Midbrain (tissue), 1 donor: ENCODE data around the gene CEP250.
A peak's percentile ranks its signal among the peaks of the same experiment; 100 is the strongest.
"Not testable (repeated sequence)": the region's sequence is repeated elsewhere in the genome, so short reads cannot be mapped to it uniquely, and the experiment has no call there.

Source experiments
- DNase-seq: peaks from one replicate; lab custom pipeline; 2025; lab: John Stamatoyannopoulos, UW

Gene CEP250

GRCh38 chr20:35497780-35498189 lies 42.4 kb downstream of the CEP250 start:
- DNase-seq = peak; percentile 77

GRCh38 chr20:35499271-35499670 lies 43.9 kb downstream of the CEP250 start:
- no peak for DNase-seq

DNA sequence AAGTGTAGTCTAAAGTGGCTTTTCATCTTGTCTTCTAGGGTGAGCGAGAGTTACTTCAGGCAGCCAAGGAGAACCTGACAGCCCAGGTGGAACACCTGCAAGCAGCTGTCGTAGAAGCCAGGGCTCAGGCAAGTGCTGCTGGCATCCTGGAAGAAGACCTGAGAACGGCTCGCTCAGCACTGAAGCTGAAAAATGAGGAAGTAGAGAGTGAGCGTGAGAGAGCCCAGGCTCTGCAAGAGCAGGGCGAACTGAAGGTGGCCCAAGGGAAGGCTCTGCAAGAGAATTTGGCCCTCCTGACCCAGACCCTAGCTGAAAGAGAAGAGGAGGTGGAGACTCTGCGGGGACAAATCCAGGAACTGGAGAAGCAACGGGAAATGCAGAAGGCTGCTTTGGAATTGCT lies 47.0 kb downstream of the CEP250 start:
- no peak for DNase-seq

GRCh38 chr20:35503281-35503680 lies 47.9 kb downstream of the CEP250 start:
- no peak for DNase-seq

GRCh38 chr20:35503841-35504561 lies 48.6 kb downstream of the CEP250 start:
- DNase-seq = peak; percentile 5

- no peak for DNase-seq
These were observed 49.4 kb downstream of the CEP250 start for GRCh38 chr20:35504751-35505150.

GRCh38 chr20:35506179-35506578 lies 50.8 kb downstream of the CEP250 start:
- no peak for DNase-seq

- DNase-seq = no peak
These were observed 51.7 kb downstream of the CEP250 start for GRCh38 chr20:35506872-35507638.

- no peak for DNase-seq
These were observed 53.3 kb downstream of the CEP250 start for GRCh38 chr20:35508493-35509218.

- DNase-seq = no peak
These were observed 55.7 kb downstream of the CEP250 start for GRCh38 chr20:35510951-35511735.

GRCh38 chr20:35511814-35512420 lies 56.5 kb downstream of the CEP250 start:
- peak; percentile 25 for DNase-seq

- DNase-seq = no peak
These were observed 59.1 kb downstream of the CEP250 start for GRCh38 chr20:35514371-35514932.

- no peak for DNase-seq
These were observed 59.9 kb downstream of the CEP250 start for GRCh38 chr20:35515341-35515740.

DNA sequence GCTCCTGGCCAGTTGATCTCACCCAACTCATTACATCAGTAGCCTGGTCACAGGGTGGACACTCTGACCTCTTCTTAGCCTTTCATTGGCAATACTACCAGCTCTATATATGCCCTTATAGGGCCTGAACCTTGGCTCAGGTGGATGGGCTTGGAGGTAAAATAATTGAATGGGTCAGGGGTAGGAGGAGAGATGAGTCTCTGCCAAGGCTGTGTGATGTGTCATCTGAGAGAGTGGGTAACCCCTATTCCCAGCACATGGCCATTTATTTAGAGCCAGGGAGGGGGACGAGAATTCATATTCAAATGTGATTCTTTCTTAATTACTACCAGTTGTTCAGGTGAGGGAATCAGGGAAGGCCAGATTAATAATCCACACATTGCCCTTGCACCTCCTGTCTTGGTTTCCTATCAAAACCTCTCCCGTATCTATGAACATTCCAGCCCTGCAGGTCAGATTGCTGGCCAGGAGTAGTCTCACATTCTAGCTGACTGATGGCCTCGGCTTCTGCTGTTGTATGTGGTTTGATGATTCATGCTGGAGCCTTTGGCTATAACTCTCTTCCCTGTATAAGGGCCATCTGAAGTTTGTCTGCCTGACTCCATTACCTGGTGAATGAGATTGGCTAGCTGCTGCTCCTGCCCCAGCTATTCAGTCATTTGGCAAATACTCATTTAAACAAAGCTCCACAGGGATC lies 60.7 kb downstream of the CEP250 start:
- no peak for DNase-seq

DNA sequence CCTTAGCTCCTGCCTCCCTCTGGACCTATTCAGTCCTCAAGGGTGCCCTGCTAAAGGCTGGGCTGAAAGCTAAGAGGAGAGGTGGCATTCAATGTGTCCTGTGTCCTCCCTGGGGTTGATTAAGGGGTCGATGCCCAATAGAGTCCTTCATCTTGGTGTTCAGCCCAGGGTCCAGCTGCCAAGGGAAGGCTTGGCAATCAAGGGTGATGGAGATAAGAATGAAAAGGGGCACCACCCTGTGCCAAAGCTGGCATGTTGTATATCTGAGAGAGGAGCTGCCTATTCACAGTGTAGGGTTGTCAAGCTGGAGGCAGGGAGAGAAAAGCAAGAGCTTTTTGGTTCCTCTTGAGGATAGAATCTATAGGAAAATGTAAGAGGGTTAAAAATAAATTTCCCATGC lies 61.7 kb downstream of the CEP250 start:
- DNase-seq = no peak

GRCh38 chr20:35517767-35518166 lies 62.4 kb downstream of the CEP250 start:
- DNase-seq = not testable (repeated sequence)

GRCh38 chr20:35518955-35519354 lies 63.6 kb downstream of the CEP250 start:
- DNase-seq = no peak

- DNase-seq = no peak
These were observed 68.0 kb downstream of the CEP250 start for GRCh38 chr20:35523298-35523888.

DNA sequence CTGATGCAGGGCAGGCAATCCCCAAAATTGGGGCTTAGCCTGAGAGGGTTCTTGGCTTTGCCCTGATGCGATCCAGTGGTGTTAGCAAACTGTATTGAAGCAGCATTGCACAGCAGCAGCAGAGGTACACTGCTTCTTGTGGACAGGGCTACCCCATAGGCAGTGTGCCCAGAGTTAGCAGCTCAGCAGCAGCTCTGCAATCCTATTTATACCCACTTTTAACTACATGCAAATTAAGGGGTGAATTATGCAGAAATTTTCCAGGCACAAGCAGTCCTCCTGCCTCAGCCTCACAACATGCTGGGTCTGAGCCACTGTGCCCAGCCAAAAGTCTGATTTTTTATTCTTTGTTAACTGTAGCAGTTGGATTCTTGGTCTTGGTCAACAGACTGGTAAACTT lies 70.2 kb downstream of the CEP250 start:
- DNase-seq = no peak

DNA sequence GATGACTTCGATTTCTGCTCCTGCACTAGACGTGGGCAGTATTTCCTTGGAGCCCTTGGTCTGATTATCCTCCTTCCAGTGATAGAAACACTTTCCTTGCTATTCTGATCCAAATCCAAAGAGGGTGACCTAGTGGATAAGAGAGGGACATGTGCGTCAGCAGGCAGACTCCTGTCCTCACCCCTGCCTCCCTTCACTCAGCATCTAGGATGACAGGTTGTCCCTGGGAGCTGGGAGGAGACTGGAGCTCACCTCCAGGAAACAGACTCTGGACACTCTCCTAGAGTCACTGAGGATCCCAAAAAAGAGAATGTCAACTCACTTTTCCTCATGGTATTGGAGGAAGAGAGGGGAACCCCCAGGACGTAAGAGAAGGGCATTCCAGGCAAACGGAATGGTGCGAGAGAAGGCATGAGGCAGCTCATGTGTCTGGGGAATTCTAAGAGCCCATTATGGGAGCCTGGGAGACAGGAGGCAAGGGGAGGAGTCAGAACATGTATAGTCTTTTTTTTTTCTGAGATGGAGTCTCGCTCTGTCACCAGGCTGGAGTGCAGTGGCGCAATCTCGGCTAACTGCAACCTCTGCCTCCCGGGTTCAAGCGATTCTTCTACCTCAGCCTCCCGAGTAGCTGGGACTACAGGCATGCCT lies 71.8 kb downstream of the CEP250 start:
- no peak for DNase-seq
